Motor neuron (in vitro differentiated cells): ENCODE measurements around the gene DIS3L2. TPM values are rescaled to one million over a fixed set of nuclear protein-coding genes. Genes with fewer than 3 reads are reported as not detected.

ENCODE experiments used
- ATAC-seq, 8 experiments: fragments of 200-7000 bp; cut with Tn5 transposase; replicated peaks in 6 of 8; 2 replicates each; pipeline ENCODE4 v1.8.0; 2021; ENCODE audit warnings: mild to moderate bottlenecking in 8 of 8, moderate library complexity in 8 of 8
- H3K27ac ChIP-seq, 2 donors: fragments of 250-450 bp; sonication (Bioruptor Pico); 2 replicates each; pipeline ENCODE4 v1.9.0; 2021; ENCODE audit warnings: antibody characterized with exemption in 2 of 2, mild to moderate bottlenecking in 2 of 2, moderate library complexity in 1 of 2
- H3K4me1 ChIP-seq, 2 donors: fragments of 250-450 bp; sonication (Bioruptor Pico); replicated peaks in 1 of 2; 2 replicates each; pipeline ENCODE4 v1.6.1; 2021; ENCODE audit warnings: antibody characterized with exemption in 2 of 2, mild to moderate bottlenecking in 2 of 2, moderate library complexity in 1 of 2
- H3K4me3 ChIP-seq, 5 donors: fragments of 250-450 bp; sonication (Bioruptor Pico); 2 replicates each; pipeline ENCODE4 v1.9.0; 2021; ENCODE audit warnings: antibody characterized with exemption in 5 of 5, mild to moderate bottlenecking in 5 of 5, moderate library complexity in 4 of 5
- WGBS, 10 experiments: fragments of 450-650 bp; shearing (Covaris generic); methylation state at CpG; one replicate each; pipeline ENCODE4 v1.0.0; 2022; 5-methylcytosine and 5-hydroxymethylcytosine counted together
- in situ Hi-C, 9 experiments: fragments of 400-800 bp; cut with MboI; loops; one replicate each; pipeline ENCODE4 v1.15.0; 2021; ENCODE audit warnings: low sequenced_read_pairs in 9 of 9, low pct_unique_long_range_greater_than_20kb in 2 of 9; ENCODE audit not compliant: unreplicated experiment in 9 of 9
- total RNA-seq, 8 experiments: library from RNA; unstranded; fragments of 300-600 nt; gene quantifications; 2 replicates each; pipeline versions ENCODE4 v1.2.3 to v1.2.4, GENCODE V29; 2022

Gene DIS3L2
- total RNA-seq, 8 experiments from 2014 or later, result 10.6 to 33.1 (median 21.8) TPM

DNA sequence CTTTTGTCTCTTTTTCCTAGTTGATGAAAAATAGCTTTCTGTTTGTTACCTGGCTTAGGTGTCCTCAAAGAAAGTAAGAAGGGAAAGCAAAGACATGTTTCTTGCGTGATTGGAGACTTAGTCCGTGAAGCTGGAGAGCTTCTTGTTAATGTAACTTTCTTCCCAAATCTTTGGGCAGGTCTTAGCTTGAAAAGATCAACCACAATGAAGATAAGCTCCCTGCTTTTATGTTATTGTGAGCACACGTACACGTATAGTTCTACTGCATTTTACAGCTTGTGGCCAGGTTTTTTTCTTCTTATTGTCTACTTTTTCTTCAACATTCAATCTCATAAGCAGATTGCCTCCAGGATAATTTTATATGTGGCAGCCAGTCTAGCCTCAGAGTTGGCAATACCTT lies 99.8 kb downstream of the DIS3L2 start:
- in situ Hi-C loops, result no loop called here
- WGBS, 10 experiments, result 88 to 100% (median 100%) methylated on average over 2 to 4 of the region's 4 CpGs; no CpG with 5 or more reads in 1 of the 10 experiments
- H3K27ac ChIP-seq, result no peak overlapping the region
- peaks cover 0 to 5% of the 10 kb centered on the region in 2 donors for H3K4me1 ChIP-seq
- no peak for ATAC-seq
- H3K4me3 ChIP-seq, result no peak overlapping the region

DNA sequence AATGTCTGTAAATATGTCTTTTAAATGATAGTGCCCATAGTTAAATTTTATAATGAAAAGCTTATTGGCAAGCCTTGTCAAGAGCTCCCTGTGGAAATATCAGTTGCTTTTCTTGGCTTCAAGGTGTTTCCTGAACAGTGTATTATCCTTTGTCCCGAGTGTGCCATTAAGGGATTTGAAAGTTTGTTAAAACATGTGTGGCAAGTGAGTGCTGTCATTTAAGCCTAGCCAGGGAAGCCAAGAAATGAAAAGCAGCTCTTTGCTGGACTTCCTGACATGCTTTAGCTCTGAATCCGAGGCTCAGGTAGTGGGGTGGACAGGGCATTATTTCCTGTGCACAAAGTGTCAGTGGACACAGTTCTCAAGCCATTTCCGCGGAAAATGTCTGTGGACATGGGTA lies 111.5 kb downstream of the DIS3L2 start:
- 0 to 100% (median 83%) methylated on average over 1 to 3 of the region's 4 CpGs; no CpG with 5 or more reads in 1 of the 10 experiments for WGBS, 10 experiments
- ATAC-seq, result no peak
- in situ Hi-C loops, result no loop called here
- H3K4me3 ChIP-seq, result no peak overlapping the region
- no peak overlapping the region for H3K27ac ChIP-seq
- H3K4me1 ChIP-seq, result no peaks in the 10 kb centered on the region

DNA sequence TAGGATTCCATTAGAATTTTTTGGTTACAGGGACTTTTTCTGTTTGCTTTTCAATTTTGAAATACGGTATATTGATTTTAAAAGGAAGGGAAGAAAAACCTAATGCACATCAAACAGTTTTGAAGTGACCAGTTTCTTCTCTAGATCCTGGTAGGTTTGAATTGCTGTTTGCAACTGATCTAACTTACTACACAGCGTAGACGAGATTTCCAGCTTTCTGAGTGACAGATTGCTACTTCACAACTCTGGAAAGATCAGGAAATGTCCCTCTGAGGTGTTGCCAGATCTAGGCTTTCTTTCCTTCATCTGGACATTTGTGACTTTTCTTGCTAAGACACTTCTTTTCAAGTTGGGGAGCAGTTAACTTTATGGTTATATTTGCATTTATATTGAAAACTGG lies 112.2 kb downstream of the DIS3L2 start:
- Histone ChIP-seq H3K4me1 (no peaks in the 10 kb centered on the region), H3K4me3 (no peak overlapping the region), H3K27ac (no peak overlapping the region)
- ATAC-seq, result no peak
- in situ Hi-C loops, result no loop called here
- 67 to 100% (median 85%) methylated on average over 1 to 3 of the region's 3 CpGs; no CpG with 5 or more reads in 4 of the 10 experiments for WGBS, 10 experiments

- peak in 2 of 8 experiments; percentile 87 to 91 for ATAC-seq
- H3K27ac ChIP-seq, result no peak overlapping the region
- WGBS, 10 experiments, result 33 to 100% (median 83%) methylated on average over 1 of the region's 1 CpG; no CpG with 5 or more reads in 5 of the 10 experiments
- no peak overlapping the region for H3K4me3 ChIP-seq
- no peaks in the 10 kb centered on the region for H3K4me1 ChIP-seq
- in situ Hi-C loops, result no loop called here
Measured at GRCh38 chr2:232075080-232075479, 113.6 kb downstream of the DIS3L2 start.

GRCh38 chr2:232075859-232076258 lies 114.3 kb downstream of the DIS3L2 start:
- in situ Hi-C loops, result no loop called here
- ATAC-seq, result no peak
- WGBS, 10 experiments, result 56 to 100% (median 92%) methylated on average over 1 of the region's 1 CpG; no CpG with 5 or more reads in 2 of the 10 experiments
- Histone ChIP-seq H3K27ac (no peak overlapping the region), H3K4me3 (no peak overlapping the region), H3K4me1 (no peaks in the 10 kb centered on the region)

DNA sequence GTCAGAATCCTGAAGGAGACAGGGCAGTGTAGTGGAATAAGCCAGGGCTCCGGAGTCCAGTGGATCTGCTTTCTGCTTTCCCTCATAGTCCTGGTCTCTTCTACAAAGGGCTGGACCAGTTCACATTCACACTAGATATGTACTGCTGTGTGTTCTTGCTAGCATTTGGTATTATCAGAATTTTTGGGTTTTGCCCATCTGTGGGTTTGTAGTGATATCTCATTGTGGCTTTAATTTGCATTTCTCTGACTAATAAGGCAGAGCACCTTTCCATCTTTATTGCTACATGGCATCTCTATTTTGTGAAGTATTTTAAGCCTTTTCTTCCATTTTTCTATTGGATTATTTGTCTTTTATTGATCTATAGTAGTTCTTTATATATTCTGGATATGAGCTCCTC lies 114.8 kb downstream of the DIS3L2 start:
- Histone ChIP-seq H3K27ac (no peak overlapping the region), H3K4me1 (no peaks in the 10 kb centered on the region), H3K4me3 (no peak overlapping the region)
- WGBS, 10 experiments, result 88 to 100% (median 100%) methylated on average over 1 of the region's 1 CpG; no CpG with 5 or more reads in 5 of the 10 experiments
- ATAC-seq, result no peak
- in situ Hi-C loops, result no loop called here

DNA sequence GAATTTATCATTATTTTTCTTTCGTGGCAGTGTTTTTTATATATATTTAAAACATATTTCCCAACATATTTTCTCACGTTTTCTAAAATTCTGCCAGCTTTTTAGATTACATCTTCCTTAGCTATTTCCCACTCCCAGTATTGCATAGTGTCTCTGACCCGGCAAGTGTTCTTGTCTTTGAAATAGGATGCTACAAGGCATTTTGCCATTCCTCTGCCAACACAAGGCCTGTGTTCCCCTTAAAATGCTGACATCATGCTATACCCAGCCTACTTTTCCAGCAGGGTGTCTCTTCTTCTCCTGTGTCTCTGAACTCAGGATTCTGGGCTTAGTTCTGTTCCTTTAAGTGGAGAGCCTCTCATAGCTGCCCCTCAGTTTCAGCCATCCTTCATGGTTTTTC lies 115.2 kb downstream of the DIS3L2 start:
- WGBS, 10 experiments, result 65 to 100% (median 88%) methylated on average over 1 to 3 of the region's 3 CpGs
- Histone ChIP-seq H3K27ac (no peak overlapping the region), H3K4me1 (no peaks in the 10 kb centered on the region), H3K4me3 (no peak overlapping the region)
- in situ Hi-C loops, result no loop called here
- no peak for ATAC-seq

GRCh38 chr2:232085164-232085563 lies 123.7 kb downstream of the DIS3L2 start:
- in situ Hi-C loops, result no loop called here
- 70 to 91% (median 85%) methylated on average over 3 to 5 of the region's 5 CpGs for WGBS, 10 experiments

GRCh38 chr2:232085826-232086425 lies 124.4 kb downstream of the DIS3L2 start:
- peak in 1 of 8 experiments; percentile 45 for ATAC-seq
- 78 to 100% (median 93%) methylated on average over 2 to 16 of the region's 16 CpGs for WGBS, 10 experiments
- Histone ChIP-seq H3K4me3 (no peak overlapping the region), H3K4me1 (no peaks in the 10 kb centered on the region), H3K27ac (no peak overlapping the region)
- in situ Hi-C loops, result no loop called here

More at GRCh38 chr2:232085164-232085563, 123.7 kb downstream of the DIS3L2 start:
- Histone ChIP-seq H3K27ac (no peak overlapping the region), H3K4me1 (no peaks in the 10 kb centered on the region), H3K4me3 (no peak overlapping the region)
- peak in 1 of 8 experiments; percentile 19 for ATAC-seq

GRCh38 chr2:232088771-232089170 lies 127.3 kb downstream of the DIS3L2 start:
- WGBS, 10 experiments, result 0 to 100% (median 82%) methylated on average over 1 to 5 of the region's 5 CpGs; no CpG with 5 or more reads in 1 of the 10 experiments
- in situ Hi-C loops, result no loop called here
- Histone ChIP-seq H3K27ac (no peak overlapping the region), H3K4me3 (no peak overlapping the region), H3K4me1 (no peaks in the 10 kb centered on the region)
- ATAC-seq, result no peak

DNA sequence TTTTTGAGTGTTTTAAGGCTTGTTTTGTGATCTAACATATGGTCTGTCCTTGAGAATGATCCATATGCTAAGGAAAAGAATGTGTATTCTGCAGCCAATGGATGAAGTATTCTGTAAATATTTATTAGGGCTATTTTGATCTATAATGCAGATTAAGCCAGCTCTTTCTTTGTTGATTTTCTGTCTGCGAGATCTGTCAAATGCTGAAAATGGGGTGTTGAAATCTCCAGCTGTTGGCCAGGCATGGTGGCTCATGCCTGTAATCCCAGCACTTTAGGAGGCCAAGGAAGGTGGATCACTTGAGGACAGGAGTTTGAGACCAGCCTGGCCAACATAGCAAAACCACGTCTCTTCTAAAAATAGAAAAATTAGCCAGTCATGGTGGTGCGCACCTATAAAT lies 132.7 kb downstream of the DIS3L2 start:
- Histone ChIP-seq H3K27ac (no peak overlapping the region), H3K4me3 (no peak overlapping the region), H3K4me1 (no peaks in the 10 kb centered on the region)
- in situ Hi-C loops, result no loop called here
- 60 to 100% (median 95%) methylated on average over 1 to 3 of the region's 3 CpGs; no CpG with 5 or more reads in 3 of the 10 experiments for WGBS, 10 experiments
- ATAC-seq, result no peak

- ATAC-seq, result no peak
- Histone ChIP-seq H3K4me3 (no peak overlapping the region), H3K27ac (no peak overlapping the region), H3K4me1 (no peaks in the 10 kb centered on the region)
- in situ Hi-C loops, result no loop called here
Measured at GRCh38 chr2:232094883-232095282, 133.4 kb downstream of the DIS3L2 start.

GRCh38 chr2:232097260-232097659 lies 135.7 kb downstream of the DIS3L2 start:
- Histone ChIP-seq H3K27ac (no peak overlapping the region), H3K4me3 (no peak overlapping the region), H3K4me1 (no peaks in the 10 kb centered on the region)
- WGBS, 10 experiments, result no CpG with 5 or more reads among the region's 1 CpG
- in situ Hi-C loops, result no loop called here
- ATAC-seq, result no peak

- 93 to 100% (median 100%) methylated on average over 1 to 6 of the region's 6 CpGs; no CpG with 5 or more reads in 3 of the 10 experiments for WGBS, 10 experiments
- ATAC-seq, result no peak
- Histone ChIP-seq H3K4me3 (no peak overlapping the region), H3K27ac (no peak overlapping the region), H3K4me1 (no peaks in the 10 kb centered on the region)
- in situ Hi-C loops, result no loop called here
Measured at GRCh38 chr2:232097758-232098157, 136.2 kb downstream of the DIS3L2 start.
